Heart right ventricle (tissue), 16 donors: ENCODE data around the gene SERBP1. TPM values are rescaled to one million over a fixed set of nuclear protein-coding genes. Genes with fewer than 3 reads are reported as not detected.

Experiments
- ATAC-seq, 8 donors: fragments of 200-7000 bp; cut with Tn5 transposase; one replicate each; pipeline ENCODE4 v1.9.1; 2020; ENCODE audit warnings: mild to moderate bottlenecking in 8 of 8, moderate library complexity in 8 of 8, moderate number of reproducible peaks in 1 of 8
- DNase-seq, 2 donors: peaks; one replicate each; pipeline ENCODE4 v3.0.0-alpha.2; 2020
- H3K27ac ChIP-seq, 10 donors: fragments of 200-600 bp; sonication (generic) in 2 of 10; one replicate each; pipeline versions ENCODE4 v1.5.0 to v1.8.0; 2020 to 2022; ENCODE audit warnings: mild to moderate bottlenecking in 3 of 10
- H3K27me3 ChIP-seq, 7 donors: fragments of 200-600 bp; one replicate each; pipeline ENCODE4 v1.8.0; 2021 to 2022; ENCODE audit warnings: mild to moderate bottlenecking in 2 of 7
- H3K36me3 ChIP-seq, 9 donors: fragments of 200-600 bp; sonication (generic) in 1 of 9; one replicate each; pipeline versions ENCODE4 v1.5.0 to v1.8.0; 2020 to 2022; ENCODE audit warnings: mild to moderate bottlenecking in 2 of 9
- H3K4me1 ChIP-seq, 9 donors: fragments of 200-600 bp; sonication (generic) in 1 of 9; one replicate each; pipeline versions ENCODE4 v1.5.0 to v1.8.0; 2020 to 2022; ENCODE audit warnings: mild to moderate bottlenecking in 4 of 9
- H3K4me3 ChIP-seq, 10 donors: fragments of 200-600 bp; sonication (generic) in 2 of 10; one replicate each; pipeline versions ENCODE4 v1.5.0 to v1.8.0; 2020 to 2022; ENCODE audit warnings: mild to moderate bottlenecking in 7 of 10, moderate library complexity in 2 of 10
- H3K9me3 ChIP-seq, 11 donors: fragments of 200-600 bp in 10 of 11; sonication (generic) in 2 of 11; one replicate each; pipeline versions ENCODE4 v1.5.0 to v1.8.0; 2013 to 2022; ENCODE audit warnings: mild to moderate bottlenecking in 2 of 11, control low read depth in 1 of 11, moderate library complexity in 1 of 11
- WGBS, 2 donors: extraction: QIAGEN DNeasy Blood & Tissue Kit; methylation state at CpG; one replicate each; pipeline ENCODE4 v1.1.7; 2013; ENCODE audit warnings: inconsistent platforms in 1 of 2; 5-methylcytosine and 5-hydroxymethylcytosine counted together
- intact Hi-C, 10 donors: fragments of 100-400 bp; cut with DNase I; formaldehyde crosslinking; loops; one replicate each; pipeline versions ENCODE4 v1.11.1 to v1.14.2; 2022
- polyA plus RNA-seq, 2 donors: library from polyadenylated mRNA; stranded (reverse); fragments of 200-250 nt; gene quantifications; one replicate each; pipeline ENCODE4 v1.2.3, GENCODE V29; 2013
- total RNA-seq, 10 donors: library from RNA; stranded (reverse); fragmentation: NEBNext Ultra II Directional in 3 of 10; extraction: Animal tissue kit (Norgen Biotek cat#: 25700) in 3 of 10; gene quantifications; one replicate each; pipeline versions ENCODE4 v1.2.1 to v1.2.4, GENCODE V29; 2021 to 2023
- TF ChIP-seq, protein P1 (sequence below), 9 donors: fragments of 200-600 bp; sonication (generic) in 2 of 9; IDR thresholded peaks; one replicate each; pipeline versions ENCODE4 v1.5.0 to v1.8.0; 2021 to 2022; ENCODE audit warnings: antibody characterized with exemption in 9 of 9, mild to moderate bottlenecking in 5 of 9, moderate library complexity in 1 of 9
- donor health status: Arrhythmogenic right ventricular cardiomyopathy.
- donor health status: ischemic (EF 13 %, LVEDD 7.1; RV severe dilation, severe dysfunction).
- donor health status: healthy with polysubstance abuse.
- donor health status: DM: no; HTN: yes; CAD: no.
- donor health status: DM: no; HTN: no; CAD: no.
- donor health status: ischemic (EF 25% LVEDD 6.9; RV normal size, moderate dysfunction).
- donor health status: ischemic (EF 25% LVEDD 5.7; RV mildly dilated, moderate dysfunction).
- donor health status: healthy.
- donor health status: DM: yes; HTN: yes; CAD: no.
- donor health status: Ischemic cardiomyopathy.
- donor health status: ischemic (EF 35%, LVEDD 5.7; RV mildly dilated, moderate dysfunction).
- donor health status: nonischemic (EF 11% LVEDD 7.7; RV severe dilation, severe dysfunction).
- donor health status: DM: yes; HTN: yes; CAD: no.
- donor health status: PGD.
- donor health status: ischemic (EF 29% LVEDD 5.4; RV normal size, mild dysfunction).
- donor health status: nonischemic (EF 23%, LVEDD 6.1; RV moderate dilation, normal function).

Gene SERBP1
- total and polyA plus RNA-seq, 12 donors, result 58.3 to 153 (median 136) TPM

DNA sequence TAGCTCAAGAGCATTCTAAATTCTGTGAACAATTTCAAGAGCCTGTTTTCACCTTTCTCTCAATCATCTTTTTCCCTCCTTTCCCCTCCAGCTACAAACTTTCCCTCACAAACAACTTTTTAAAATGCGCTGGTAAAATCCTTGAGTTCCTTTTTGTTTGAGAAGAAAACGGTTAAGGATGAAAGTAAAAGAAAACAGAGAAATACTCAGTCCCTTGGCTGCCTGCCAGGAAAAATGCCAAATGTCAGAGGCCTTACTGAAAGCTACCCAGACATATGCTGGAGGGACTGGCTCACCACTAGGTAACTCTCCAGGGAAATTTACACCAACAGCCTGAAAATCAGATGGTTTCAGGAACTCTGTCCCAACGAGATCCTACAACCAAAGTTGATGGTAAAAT is 11.0 kb upstream of the SERBP1 start:
- Histone ChIP-seq H3K36me3 (no peaks in the 10 kb centered on the region), H3K27ac (no peak overlapping the region), H3K27me3 (no peaks in the 10 kb centered on the region), H3K4me1 (peaks cover 0 to 24% (median 12%) of the 10 kb centered on the region in 9 donors), H3K4me3 (no peak overlapping the region), H3K9me3 (no peaks in the 10 kb centered on the region)
- intact Hi-C loops, result no loop called here
- 33 to 42% methylated on average over 3 of the region's 3 CpGs for WGBS, 2 donors
- DNase-seq (peak in 1 of 2 donors; percentile 71), ATAC-seq (peak in 3 of 8 donors; percentile 47 to 67 (median 56))
- TF ChIP-seq, protein P1, sequence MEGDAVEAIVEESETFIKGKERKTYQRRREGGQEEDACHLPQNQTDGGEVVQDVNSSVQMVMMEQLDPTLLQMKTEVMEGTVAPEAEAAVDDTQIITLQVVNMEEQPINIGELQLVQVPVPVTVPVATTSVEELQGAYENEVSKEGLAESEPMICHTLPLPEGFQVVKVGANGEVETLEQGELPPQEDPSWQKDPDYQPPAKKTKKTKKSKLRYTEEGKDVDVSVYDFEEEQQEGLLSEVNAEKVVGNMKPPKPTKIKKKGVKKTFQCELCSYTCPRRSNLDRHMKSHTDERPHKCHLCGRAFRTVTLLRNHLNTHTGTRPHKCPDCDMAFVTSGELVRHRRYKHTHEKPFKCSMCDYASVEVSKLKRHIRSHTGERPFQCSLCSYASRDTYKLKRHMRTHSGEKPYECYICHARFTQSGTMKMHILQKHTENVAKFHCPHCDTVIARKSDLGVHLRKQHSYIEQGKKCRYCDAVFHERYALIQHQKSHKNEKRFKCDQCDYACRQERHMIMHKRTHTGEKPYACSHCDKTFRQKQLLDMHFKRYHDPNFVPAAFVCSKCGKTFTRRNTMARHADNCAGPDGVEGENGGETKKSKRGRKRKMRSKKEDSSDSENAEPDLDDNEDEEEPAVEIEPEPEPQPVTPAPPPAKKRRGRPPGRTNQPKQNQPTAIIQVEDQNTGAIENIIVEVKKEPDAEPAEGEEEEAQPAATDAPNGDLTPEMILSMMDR (IDR thresholded peaks at IDR 0.05), result no peak

DNA sequence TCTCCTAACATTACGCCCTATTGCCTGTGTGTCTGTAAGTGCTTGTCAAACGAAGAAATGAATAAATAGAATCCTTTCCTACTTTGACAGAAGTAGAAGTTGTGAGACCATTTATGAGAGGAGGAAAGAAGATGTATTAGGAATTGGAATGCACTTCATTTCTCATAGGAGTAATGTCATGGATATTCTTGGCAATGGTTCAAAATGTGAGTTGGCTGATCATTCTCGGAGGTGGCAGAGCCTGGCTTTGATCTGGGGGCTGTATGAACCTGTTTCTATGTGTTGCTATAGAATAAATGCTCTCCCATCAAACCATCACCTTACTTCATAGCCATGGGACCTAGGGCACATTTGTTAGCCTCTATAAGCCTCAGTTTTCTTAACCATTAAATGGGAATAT is 10.1 kb upstream of the SERBP1 start:
- intact Hi-C loops, result no loop called here
- no peaks in the 10 kb centered on the region for H3K27me3 ChIP-seq
- 60 to 69% methylated on average over 3 of the region's 3 CpGs for WGBS, 2 donors
- H3K36me3 ChIP-seq, result no peaks in the 10 kb centered on the region
- no peak for ATAC-seq
- TF ChIP-seq, protein P1 (IDR thresholded peaks at IDR 0.05), result no peak
- peaks cover 0 to 20% (median 10%) of the 10 kb centered on the region in 9 donors for H3K4me1 ChIP-seq
- no peaks in the 10 kb centered on the region for H3K9me3 ChIP-seq
- H3K4me3 ChIP-seq, result no peak overlapping the region
- no peak overlapping the region for H3K27ac ChIP-seq
- no peak for DNase-seq

DNA sequence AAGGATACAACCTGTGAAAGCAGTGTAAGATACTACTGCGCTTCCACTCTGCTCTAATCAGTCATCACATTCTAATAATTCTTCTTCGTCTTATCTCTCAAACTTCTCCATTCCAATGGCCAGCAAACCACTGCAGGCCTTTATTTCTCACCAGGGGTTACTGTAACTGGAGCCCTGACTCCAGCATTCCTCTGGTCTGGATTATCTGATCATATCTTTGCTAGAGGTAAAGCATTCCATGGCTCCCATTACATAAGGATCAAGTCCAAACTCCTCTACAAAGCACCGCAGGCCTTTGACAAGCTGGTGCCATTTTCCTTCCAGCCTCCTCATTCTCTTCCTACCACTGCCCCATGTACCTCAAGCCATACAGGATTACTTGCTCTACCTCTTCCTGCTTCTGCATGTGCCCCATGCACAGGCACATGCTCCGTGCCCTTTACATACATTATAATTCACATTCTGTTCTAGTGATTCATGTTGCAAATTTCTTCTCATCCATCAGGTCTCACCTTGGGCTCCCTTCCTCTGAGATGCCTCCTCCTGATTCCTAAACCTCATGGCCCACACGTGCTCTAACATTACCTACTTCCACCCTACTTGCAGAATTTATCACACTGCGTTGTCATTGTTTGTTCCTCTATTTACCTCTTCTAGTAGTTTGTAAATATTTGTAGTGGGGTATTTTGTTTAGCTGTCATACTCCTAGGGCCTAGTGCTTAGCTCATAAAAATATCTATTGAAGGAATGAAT is 9.3 kb upstream of the SERBP1 start:
- TF ChIP-seq, protein P1 (IDR thresholded peaks at IDR 0.05), result no peak
- H3K4me1 ChIP-seq, result peaks cover 0 to 20% (median 13%) of the 10 kb centered on the region in 9 donors
- no peak overlapping the region for H3K4me3 ChIP-seq
- no peaks in the 10 kb centered on the region for H3K9me3 ChIP-seq
- H3K27me3 ChIP-seq, result no peaks in the 10 kb centered on the region
- no peak for DNase-seq
- ATAC-seq, result no peak
- 88 to 91% methylated on average over 6 of the region's 6 CpGs for WGBS, 2 donors
- intact Hi-C loops, result loop anchor here in 1 of 10 donors (10.0 kb wide), 1 partner anchor 45 kb away; no protein-coding TSS in a partner anchor
- no peaks in the 10 kb centered on the region for H3K36me3 ChIP-seq
- H3K27ac ChIP-seq, result no peak overlapping the region

DNA sequence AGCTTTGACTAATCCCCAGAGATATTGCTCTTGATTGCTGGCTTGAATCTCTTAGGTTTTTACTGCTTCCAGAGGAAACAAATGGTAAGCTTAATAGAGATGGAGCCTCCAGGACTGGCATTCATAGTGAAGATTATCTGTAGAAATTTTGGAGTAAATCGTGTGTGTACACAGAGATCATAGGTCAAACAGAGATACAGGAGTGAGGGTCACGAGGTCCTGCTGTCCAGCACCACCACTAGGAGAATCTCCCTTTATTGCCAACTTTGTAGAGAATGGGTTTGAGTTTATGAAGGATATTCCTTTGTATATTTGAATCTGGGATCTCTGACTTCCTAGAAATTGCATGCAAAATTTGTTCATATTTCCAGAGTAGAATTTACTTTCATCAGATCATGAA is 7.8 kb upstream of the SERBP1 start:
- H3K4me3 ChIP-seq, result no peak overlapping the region
- H3K27ac ChIP-seq, result no peak overlapping the region
- peaks cover 3 to 35% (median 21%) of the 10 kb centered on the region in 9 donors for H3K4me1 ChIP-seq
- ATAC-seq (no peak), DNase-seq (no peak)
- TF ChIP-seq, protein P1 (IDR thresholded peaks at IDR 0.05), result no peak
- no peaks in the 10 kb centered on the region for H3K9me3 ChIP-seq
- 69 to 71% methylated on average over 2 of the region's 2 CpGs for WGBS, 2 donors
- intact Hi-C loops, result loop anchor here in 1 of 10 donors (10.0 kb wide), 1 partner anchor 47 kb away; no protein-coding TSS in a partner anchor
- no peaks in the 10 kb centered on the region for H3K36me3 ChIP-seq
- H3K27me3 ChIP-seq, result no peaks in the 10 kb centered on the region
